CD4-positive, alpha-beta T cell treated with Interleukin-6 at 100 ng/mL for 8 hours (primary cell): ENCODE data around the gene MIB2.
A peak's percentile ranks its signal among the peaks of the same experiment; 100 is the strongest.
"Not testable (repeated sequence)": the region's sequence is repeated elsewhere in the genome, so short reads cannot be mapped to it uniquely, and the experiment has no call there.

ENCODE experiments used
- DNase-seq: peaks from one replicate; pipeline ENCODE4 v3.0.0-alpha.2; 2020; ENCODE audit warnings: mixed read lengths, low spot score

Gene MIB2

GRCh38 chr1:1648265-1648664 is 33.0 kb downstream of the MIB2 start:
- not testable (repeated sequence) for DNase-seq

GRCh38 chr1:1658583-1659549 is 43.6 kb downstream of the MIB2 start, which contains the start of gene CDK11B:
CDK11B (minus strand) TSS chr1:1659004; CDS start chr1:1657485, 1,519 bp downstream.
- peak; percentile 92 for DNase-seq

- DNase-seq, result not testable (repeated sequence)
Observed at GRCh38 chr1:1662392-1662791, 47.1 kb downstream of the MIB2 start.

- not testable (repeated sequence) for DNase-seq
Observed at GRCh38 chr1:1662830-1663560, 47.7 kb downstream of the MIB2 start.

- DNase-seq, result not testable (repeated sequence)
Observed at GRCh38 chr1:1664318-1664717, 49.0 kb downstream of the MIB2 start.

- no peak for DNase-seq
Observed at GRCh38 chr1:1664941-1665814, 49.9 kb downstream of the MIB2 start.

GRCh38 chr1:1665815-1666251 is 50.5 kb downstream of the MIB2 start:
- no peak for DNase-seq

GRCh38 chr1:1666526-1666925 is 51.2 kb downstream of the MIB2 start:
- DNase-seq, result no peak

GRCh38 chr1:1669468-1670440 is 54.5 kb downstream of the MIB2 start:
- DNase-seq, result no peak

GRCh38 chr1:1670866-1671265 is 55.6 kb downstream of the MIB2 start:
- no peak for DNase-seq

- no peak for DNase-seq
Observed at GRCh38 chr1:1671365-1672119, 56.2 kb downstream of the MIB2 start.

GRCh38 chr1:1672181-1672965 is 57.1 kb downstream of the MIB2 start:
- DNase-seq, result no peak

GRCh38 chr1:1674806-1675205 is 59.5 kb downstream of the MIB2 start:
- DNase-seq, result not testable (repeated sequence)

- DNase-seq, result not testable (repeated sequence)
Observed at GRCh38 chr1:1675218-1675617, 59.9 kb downstream of the MIB2 start.

GRCh38 chr1:1676087-1676486 is 60.8 kb downstream of the MIB2 start:
- DNase-seq, result not testable (repeated sequence)

GRCh38 chr1:1677718-1678580 is 62.6 kb downstream of the MIB2 start:
- DNase-seq, result peak; percentile 50

GRCh38 chr1:1678581-1679380 is 63.5 kb downstream of the MIB2 start:
- peak; percentile 36 for DNase-seq
